ENCODE measurements around the gene UPK1A.
"Not testable (repeated sequence)": the region's sequence is repeated elsewhere in the genome, so short reads cannot be mapped to it uniquely, and the experiment has no call there.

Gene UPK1A

DNA sequence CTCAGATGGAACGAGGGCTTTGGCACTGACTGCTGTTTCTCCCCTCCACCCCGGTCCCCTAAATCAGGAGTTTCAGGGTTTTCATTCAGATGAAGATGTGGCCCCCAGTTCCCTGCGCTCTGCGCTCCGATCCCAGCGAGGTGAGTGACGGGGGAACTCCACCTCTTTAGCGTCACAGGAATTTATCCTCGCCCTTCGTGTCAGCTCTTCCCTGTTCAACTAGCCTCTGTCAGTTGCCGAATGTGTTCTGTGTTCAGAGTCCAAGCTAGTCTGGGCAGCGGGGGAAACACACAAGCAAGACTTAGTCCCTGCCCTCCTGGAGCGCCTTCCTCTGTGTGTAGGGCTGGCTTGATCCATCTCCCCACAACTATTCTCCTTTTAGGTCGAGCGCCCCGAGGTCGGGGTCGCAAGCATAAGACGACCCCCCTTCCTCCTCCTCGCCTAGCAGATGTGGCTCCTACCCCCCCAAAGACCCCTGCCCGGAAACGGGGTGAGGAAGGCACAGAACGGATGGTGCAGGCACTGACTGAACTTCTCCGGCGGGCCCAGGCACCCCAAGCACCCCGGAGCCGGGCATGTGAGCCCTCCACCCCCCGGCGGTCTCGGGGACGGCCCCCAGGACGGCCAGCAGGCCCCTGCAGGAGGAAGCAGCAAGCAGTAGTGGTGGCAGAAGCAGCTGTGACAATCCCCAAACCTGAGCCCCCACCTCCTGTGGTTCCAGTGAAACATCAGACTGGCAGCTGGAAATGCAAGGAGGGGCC, 53.3 kb downstream of the UPK1A start:
- DNase-seq: no peak

GRCh38 chr19:35720163-35720524, 53.8 kb downstream of the UPK1A start:
- no peak for DNase-seq

GRCh38 chr19:35720648-35721047, 54.3 kb downstream of the UPK1A start:
- DNase-seq: no peak

DNA sequence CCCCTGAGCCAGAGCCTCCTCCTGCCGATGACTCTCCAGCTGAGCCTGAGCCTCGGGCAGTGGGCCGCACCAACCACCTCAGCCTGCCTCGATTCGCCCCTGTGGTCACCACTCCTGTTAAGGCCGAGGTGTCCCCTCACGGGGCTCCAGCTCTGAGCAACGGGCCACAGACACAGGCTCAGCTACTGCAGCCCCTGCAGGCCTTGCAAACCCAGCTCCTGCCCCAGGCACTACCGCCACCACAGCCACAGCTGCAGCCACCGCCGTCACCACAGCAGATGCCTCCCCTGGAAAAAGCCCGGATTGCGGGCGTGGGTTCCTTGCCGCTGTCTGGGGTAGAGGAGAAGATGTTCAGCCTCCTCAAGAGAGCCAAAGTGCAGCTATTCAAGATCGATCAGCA, 55.1 kb downstream of the UPK1A start:
- no peak for DNase-seq

DNA sequence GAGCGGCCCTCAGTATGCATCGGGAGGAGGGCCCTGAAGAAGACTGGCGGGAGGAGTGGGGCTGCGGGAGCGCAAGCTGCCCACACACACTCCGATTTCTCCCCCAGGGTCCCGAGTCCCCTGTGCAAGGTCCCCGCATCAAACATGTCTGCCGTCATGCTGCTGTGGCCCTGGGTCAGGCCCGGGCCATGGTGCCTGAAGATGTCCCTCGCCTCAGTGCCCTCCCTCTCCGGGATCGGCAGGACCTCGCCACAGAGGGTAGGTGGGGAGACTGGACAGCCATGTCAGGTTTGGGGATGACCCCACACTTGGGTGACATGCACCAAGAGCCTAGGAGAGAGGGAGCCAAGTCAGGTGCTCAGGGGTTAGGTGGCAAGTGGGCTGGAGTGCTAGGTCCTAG, 56.1 kb downstream of the UPK1A start:
- no peak for DNase-seq

DNA sequence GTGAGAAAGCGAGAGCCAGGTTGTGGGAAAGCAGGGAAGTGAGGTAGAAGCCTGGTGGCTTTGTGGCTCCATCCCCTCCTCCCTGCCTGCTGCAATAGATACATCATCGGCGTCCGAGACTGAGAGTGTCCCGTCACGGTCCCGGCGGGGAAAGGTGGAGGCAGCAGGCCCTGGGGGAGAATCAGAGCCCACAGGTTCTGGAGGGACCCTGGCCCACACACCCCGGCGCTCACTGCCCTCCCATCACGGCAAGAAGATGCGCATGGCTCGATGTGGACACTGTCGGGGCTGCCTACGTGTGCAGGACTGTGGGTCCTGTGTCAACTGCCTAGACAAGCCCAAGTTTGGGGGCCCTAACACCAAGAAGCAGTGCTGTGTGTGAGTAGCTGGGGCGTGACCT, 56.6 kb downstream of the UPK1A start:
- no peak for DNase-seq

DNA sequence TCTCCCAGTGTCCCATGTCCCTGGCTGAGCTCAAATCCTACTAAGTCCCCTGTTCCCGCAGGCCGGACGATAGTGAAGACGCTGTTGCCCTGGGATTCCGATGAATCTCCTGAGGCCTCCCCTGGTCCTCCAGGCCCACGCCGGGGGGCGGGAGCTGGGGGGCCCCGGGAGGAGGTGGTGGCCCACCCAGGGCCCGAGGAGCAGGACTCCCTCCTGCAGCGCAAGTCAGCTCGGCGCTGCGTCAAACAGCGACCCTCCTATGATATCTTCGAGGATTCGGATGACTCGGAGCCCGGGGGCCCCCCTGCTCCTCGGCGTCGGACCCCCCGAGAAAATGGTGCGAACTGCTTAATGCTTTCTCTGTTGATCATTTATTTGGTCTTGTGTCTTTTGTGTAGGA, 57.4 kb downstream of the UPK1A start:
- no peak for DNase-seq

- DNase-seq: not testable (repeated sequence)
These were observed 57.8 kb downstream of the UPK1A start for GRCh38 chr19:35724132-35724531.

DNA sequence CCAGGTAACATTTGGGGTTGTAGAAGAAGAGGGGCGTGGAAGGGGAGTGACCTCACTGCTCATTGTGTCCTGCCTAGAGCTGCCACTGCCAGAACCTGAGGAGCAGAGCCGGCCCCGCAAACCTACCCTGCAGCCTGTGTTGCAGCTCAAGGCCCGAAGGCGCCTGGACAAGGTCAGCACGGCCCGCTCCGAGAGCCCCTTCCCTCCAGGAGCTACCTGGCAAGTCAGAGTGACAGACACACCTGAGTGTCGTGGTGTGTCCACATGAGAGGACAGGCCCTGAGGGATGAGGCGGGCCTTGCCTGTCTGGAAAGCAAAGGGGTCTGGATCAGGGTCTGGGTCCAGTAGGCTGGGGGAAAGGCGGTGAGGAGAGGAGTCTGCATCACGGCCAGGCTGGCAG, 58.2 kb downstream of the UPK1A start:
- DNase-seq: no peak

GRCh38 chr19:35725216-35725861, 59.0 kb downstream of the UPK1A start:
- no peak for DNase-seq

DNA sequence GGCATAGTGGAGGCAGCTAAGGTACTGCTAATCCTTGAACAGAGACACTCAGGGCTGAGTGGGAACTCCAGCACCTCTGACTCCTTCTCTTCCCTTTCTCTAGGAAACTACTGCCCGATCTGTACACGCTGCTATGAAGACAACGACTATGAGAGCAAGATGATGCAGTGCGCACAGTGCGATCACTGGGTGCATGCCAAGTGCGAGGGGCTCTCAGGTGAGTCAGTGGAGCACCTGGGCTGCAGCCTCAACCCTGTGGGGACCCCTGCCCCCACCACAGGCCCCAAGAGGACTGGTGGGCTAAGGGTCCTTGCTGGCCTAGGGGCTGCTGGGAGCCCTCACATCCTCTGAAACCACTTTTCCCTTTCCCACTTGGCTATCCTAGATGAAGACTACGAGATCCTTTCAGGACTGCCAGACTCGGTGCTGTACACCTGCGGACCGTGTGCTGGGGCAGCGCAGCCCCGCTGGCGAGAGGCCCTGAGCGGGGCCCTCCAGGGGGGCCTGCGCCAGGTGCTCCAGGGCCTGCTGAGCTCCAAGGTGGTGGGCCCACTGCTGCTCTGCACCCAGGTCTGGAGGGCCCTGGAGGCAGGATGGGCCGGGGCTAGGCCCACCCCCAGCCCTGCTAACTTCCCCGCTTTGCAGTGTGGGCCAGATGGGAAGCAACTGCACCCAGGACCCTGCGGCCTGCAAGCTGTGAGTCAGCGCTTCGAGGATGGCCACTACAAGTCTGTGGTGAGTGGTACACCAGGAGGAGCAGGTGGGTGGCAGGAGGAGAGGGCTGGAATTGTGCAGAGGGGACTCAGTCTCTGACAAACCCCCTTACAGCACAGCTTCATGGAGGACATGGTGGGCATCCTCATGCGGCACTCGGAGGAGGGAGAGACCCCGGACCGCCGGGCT, 61.0 kb downstream of the UPK1A start:
- DNase-seq: no peak
